SK-N-SH (cell line): Measurements from ENCODE around the gene ATP11C. TPM values are rescaled to one million over a fixed set of nuclear protein-coding genes. Genes with fewer than 3 reads are reported as not detected.

Experiments
- CTCF ChIA-PET: fragments of 300-600, 350-600 bp; formaldehyde crosslinking; extraction: SDS; loops from one replicate; lab custom pipeline; 2021; lab: Yijun Ruan, JAX
- POLR2A ChIA-PET: fragments of 350-600 bp; sonication (Branson Sonifier 250); formaldehyde crosslinking; extraction: SDS; loops from one replicate; lab custom pipeline; 2020; ENCODE audit warnings: antibody characterized with exemption, inconsistent platforms; lab: Yijun Ruan, JAX
- DNase-seq: peaks from one replicate; pipeline ENCODE4 v3.0.0; 2012
- H2AFZ ChIP-seq: fragments of 200-600 bp; sonication (generic); 2 replicates; pipeline ENCODE4 v1.8.1; 2016; ENCODE audit warnings: antibody characterized with exemption, mild to moderate bottlenecking, low read depth
- H3F3A ChIP-seq: fragments of 200-600 bp; sonication (generic); replicated peaks from 2 replicates; pipeline ENCODE3; 2016; ENCODE audit warnings: antibody characterized with exemption, mild to moderate bottlenecking; ENCODE audit not compliant: insufficient read depth
- H3K27ac ChIP-seq, 2 experiments: fragments of 200-500 bp in 1 of 2; fragments of 200-600 bp in 1 of 2; sonication (Bioruptor generic) in 1 of 2; sonication (generic), shearing (Covaris generic) in 1 of 2; 2 replicates each; pipeline versions ENCODE4 v1.5.1 to v1.6.1; 2014 to 2016; ENCODE audit warnings: low read depth in 2 of 2, inconsistent platforms in 1 of 2, low read length in 1 of 2, mild to moderate bottlenecking in 1 of 2, mixed read lengths in 1 of 2
- H3K27me3 ChIP-seq: fragments of 200-600 bp; sonication (generic), shearing (Covaris generic); 2 replicates; pipeline ENCODE4 v1.6.1; 2016; ENCODE audit warnings: mixed run types; ENCODE audit not compliant: insufficient read depth
- H3K36me3 ChIP-seq, 2 experiments: fragments of 200-500 bp in 1 of 2; fragments of 200-600 bp in 1 of 2; sonication (Bioruptor generic) in 1 of 2; sonication (generic) in 1 of 2; replicated peaks in 1 of 2; 2 replicates each; pipeline versions ENCODE3 to v1.5.1; 2014 to 2016; ENCODE audit warnings: low read length in 1 of 2, mild to moderate bottlenecking in 1 of 2; ENCODE audit not compliant: insufficient read depth in 2 of 2, control insufficient read depth in 1 of 2
- H3K4me1 ChIP-seq, 2 experiments: fragments of 200-500 bp in 1 of 2; fragments of 200-600 bp in 1 of 2; sonication (Bioruptor generic) in 1 of 2; sonication (generic), shearing (Covaris generic) in 1 of 2; 2 replicates each; pipeline versions ENCODE4 v1.5.1 to v1.6.1; 2014 to 2016; ENCODE audit warnings: low read depth in 1 of 2, low read length in 1 of 2, mixed run types in 1 of 2; ENCODE audit not compliant: insufficient read depth in 2 of 2, control insufficient read depth in 1 of 2
- H3K4me2 ChIP-seq: fragments of 200-600 bp; sonication (generic), shearing (Covaris generic); 2 replicates; pipeline ENCODE4 v1.6.1; 2017; ENCODE audit warnings: mixed run types
- H3K4me3 ChIP-seq, 2 experiments: fragments of 200-500 bp in 1 of 2; fragments of 200-600 bp in 1 of 2; sonication (Bioruptor generic) in 1 of 2; sonication (generic), shearing (Covaris generic) in 1 of 2; 2 replicates each; pipeline versions ENCODE4 v1.5.1 to v1.8.1; 2014 to 2016; ENCODE audit warnings: low read depth in 2 of 2, inconsistent platforms in 1 of 2, low read length in 1 of 2, mild to moderate bottlenecking in 1 of 2, mixed read lengths in 1 of 2, moderate library complexity in 1 of 2
- H3K79me2 ChIP-seq: fragments of 200-600 bp; sonication (generic); 2 replicates; pipeline ENCODE4 v1.8.1; 2017; ENCODE audit warnings: mild to moderate bottlenecking; ENCODE audit not compliant: insufficient read depth
- H3K9ac ChIP-seq: fragments of 200-600 bp; sonication (generic); 2 replicates; pipeline ENCODE4 v1.6.1; 2017; ENCODE audit warnings: mixed run types
- H3K9me2 ChIP-seq: fragments of 200-600 bp; sonication (generic); 2 replicates; pipeline ENCODE4 v1.6.1; 2017; ENCODE audit warnings: mixed run types
- H3K9me3 ChIP-seq: fragments of 200-600 bp; sonication (generic); 2 replicates; pipeline ENCODE4 v1.6.1; 2017; ENCODE audit warnings: mixed run types, mild to moderate bottlenecking, moderate library complexity
- H4K20me1 ChIP-seq: fragments of 200-600 bp; sonication (generic); 2 replicates; pipeline ENCODE4 v1.6.1; 2017; ENCODE audit warnings: mild to moderate bottlenecking, mixed run types; ENCODE audit not compliant: insufficient read depth
- ELF1 ChIP-seq: IDR thresholded peaks from 2 replicates; pipeline ENCODE4 v1.4.0; 2012
- EP300 ChIP-seq, 2 experiments: IDR thresholded peaks; 2 replicates each; pipeline versions ENCODE4 v1.4.0 to v1.6.1; 2012; ENCODE audit warnings: borderline replicate concordance in 1 of 2, low read depth in 1 of 2, low read length in 1 of 2
- FOSL2 ChIP-seq: IDR thresholded peaks from 2 replicates; pipeline ENCODE4 v1.4.0; 2012; ENCODE audit warnings: low read depth, mild to moderate bottlenecking, moderate library complexity, borderline replicate concordance
- FOXM1 ChIP-seq: IDR thresholded peaks from 2 replicates; pipeline ENCODE4 v1.4.0; 2012; ENCODE audit warnings: low read depth, mild to moderate bottlenecking
- GABPA ChIP-seq: IDR thresholded peaks from 2 replicates; pipeline ENCODE4 v1.4.0; 2012; ENCODE audit warnings: low read depth, mild to moderate bottlenecking
- IRF3 ChIP-seq: fragments of 150-350 bp; IDR thresholded peaks from 2 replicates; pipeline ENCODE4 v1.6.1; 2016; ENCODE audit warnings: mild to moderate bottlenecking, low read depth, low read length
- MAX ChIP-seq: IDR thresholded peaks from 2 replicates; pipeline ENCODE4 v1.4.0; 2012; ENCODE audit warnings: low read depth
- MXI1 ChIP-seq: IDR thresholded peaks from 2 replicates; pipeline ENCODE4 v1.6.1; 2012; ENCODE audit warnings: mild to moderate bottlenecking, low read depth, low read length, improper control_type of control experiment
- NFIC ChIP-seq: IDR thresholded peaks from 2 replicates; pipeline ENCODE4 v1.4.0; 2012; ENCODE audit warnings: borderline replicate concordance
- POLR2AphosphoS5 ChIP-seq: IDR thresholded peaks from 2 replicates; pipeline ENCODE4 v1.6.1; 2012; ENCODE audit warnings: low read depth, low read length
- RAD21 ChIP-seq: IDR thresholded peaks from 2 replicates; pipeline ENCODE4 v1.6.1; 2012; ENCODE audit warnings: mild to moderate bottlenecking, low read length
- RFX5 ChIP-seq: IDR thresholded peaks from 2 replicates; pipeline ENCODE4 v1.6.1; 2012; ENCODE audit warnings: mild to moderate bottlenecking, improper control_type of control experiment, low read length
- RXRA ChIP-seq: IDR thresholded peaks from 2 replicates; pipeline ENCODE4 v1.4.0; 2012; ENCODE audit warnings: low read depth, mild to moderate bottlenecking, borderline replicate concordance
- SIN3A ChIP-seq: IDR thresholded peaks from 2 replicates; pipeline ENCODE4 v1.6.1; 2012; ENCODE audit warnings: low read depth, mild to moderate bottlenecking, low read length, moderate library complexity, borderline replicate concordance
- TAF1 ChIP-seq: IDR thresholded peaks from 2 replicates; pipeline ENCODE4 v1.6.1; 2012; ENCODE audit warnings: low read depth, mild to moderate bottlenecking, low read length, moderate library complexity, borderline replicate concordance
- YY1 ChIP-seq: IDR thresholded peaks from 2 replicates; pipeline ENCODE4 v1.4.0; 2012; ENCODE audit warnings: low read depth, mild to moderate bottlenecking
- polyA plus RNA-seq, 3 experiments: library from polyadenylated mRNA; depleted of rRNA; stranded (reverse); fragments of >200 nt; gene quantifications; 2 replicates each; pipeline ENCODE4 v1.2.3, GENCODE V29; 2012
- TF ChIP-seq, protein P1 (sequence below): IDR thresholded peaks from 2 replicates; pipeline ENCODE4 v1.6.1; 2012; ENCODE audit warnings: mild to moderate bottlenecking, low read depth, low read length, moderate library complexity
- TF ChIP-seq, protein P2 (sequence below): IDR thresholded peaks from 2 replicates; pipeline ENCODE4; 2012

ATP11C gene
- polyA plus RNA-seq, 1 of the 3 experiments (the other 2 are of a cell fraction) = 18.5 TPM

DNA sequence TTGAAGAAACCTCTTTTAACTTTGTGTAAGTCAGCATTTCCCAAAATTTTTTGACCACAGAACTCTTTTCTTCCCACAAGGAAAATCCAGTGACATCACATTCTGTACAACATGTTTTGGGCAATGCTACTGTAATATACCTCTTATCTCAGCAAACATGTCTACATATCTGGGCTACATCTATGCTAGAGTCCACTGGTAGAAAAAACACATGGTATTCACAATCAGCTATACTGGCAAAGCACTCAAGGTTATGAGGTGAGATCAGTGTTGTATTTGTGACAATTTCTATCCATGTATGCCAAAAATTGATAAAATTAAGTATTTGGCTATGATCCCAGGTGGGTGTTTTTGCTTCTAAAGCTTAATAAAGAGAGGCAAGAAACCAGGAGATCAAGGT, 98.0 kb downstream of the ATP11C start:
- H3K27ac ChIP-seq = no peak overlapping the region
- peaks cover 72% of the 10 kb centered on the region for H3K79me2 ChIP-seq
- TF ChIP-seq MAX (no peak), RXRA (no peak), MXI1 (no peak), GABPA (no peak), EP300 (IDR thresholded peaks at IDR 0.05; ENCODE audit: borderline replicate concordance in 1 of 2, low read depth in 1 of 2, low read length in 1 of 2) (no peak), SIN3A (no peak), RAD21 (no peak), POLR2AphosphoS5 (no peak), TAF1 (no peak), NFIC (no peak), RFX5 (no peak), ELF1 (no peak), IRF3 (no peak), FOSL2 (no peak), FOXM1 (no peak), YY1 (no peak)
- TF ChIP-seq, protein P1, sequence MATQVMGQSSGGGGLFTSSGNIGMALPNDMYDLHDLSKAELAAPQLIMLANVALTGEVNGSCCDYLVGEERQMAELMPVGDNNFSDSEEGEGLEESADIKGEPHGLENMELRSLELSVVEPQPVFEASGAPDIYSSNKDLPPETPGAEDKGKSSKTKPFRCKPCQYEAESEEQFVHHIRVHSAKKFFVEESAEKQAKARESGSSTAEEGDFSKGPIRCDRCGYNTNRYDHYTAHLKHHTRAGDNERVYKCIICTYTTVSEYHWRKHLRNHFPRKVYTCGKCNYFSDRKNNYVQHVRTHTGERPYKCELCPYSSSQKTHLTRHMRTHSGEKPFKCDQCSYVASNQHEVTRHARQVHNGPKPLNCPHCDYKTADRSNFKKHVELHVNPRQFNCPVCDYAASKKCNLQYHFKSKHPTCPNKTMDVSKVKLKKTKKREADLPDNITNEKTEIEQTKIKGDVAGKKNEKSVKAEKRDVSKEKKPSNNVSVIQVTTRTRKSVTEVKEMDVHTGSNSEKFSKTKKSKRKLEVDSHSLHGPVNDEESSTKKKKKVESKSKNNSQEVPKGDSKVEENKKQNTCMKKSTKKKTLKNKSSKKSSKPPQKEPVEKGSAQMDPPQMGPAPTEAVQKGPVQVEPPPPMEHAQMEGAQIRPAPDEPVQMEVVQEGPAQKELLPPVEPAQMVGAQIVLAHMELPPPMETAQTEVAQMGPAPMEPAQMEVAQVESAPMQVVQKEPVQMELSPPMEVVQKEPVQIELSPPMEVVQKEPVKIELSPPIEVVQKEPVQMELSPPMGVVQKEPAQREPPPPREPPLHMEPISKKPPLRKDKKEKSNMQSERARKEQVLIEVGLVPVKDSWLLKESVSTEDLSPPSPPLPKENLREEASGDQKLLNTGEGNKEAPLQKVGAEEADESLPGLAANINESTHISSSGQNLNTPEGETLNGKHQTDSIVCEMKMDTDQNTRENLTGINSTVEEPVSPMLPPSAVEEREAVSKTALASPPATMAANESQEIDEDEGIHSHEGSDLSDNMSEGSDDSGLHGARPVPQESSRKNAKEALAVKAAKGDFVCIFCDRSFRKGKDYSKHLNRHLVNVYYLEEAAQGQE = no peak
- TF ChIP-seq, protein P2, sequence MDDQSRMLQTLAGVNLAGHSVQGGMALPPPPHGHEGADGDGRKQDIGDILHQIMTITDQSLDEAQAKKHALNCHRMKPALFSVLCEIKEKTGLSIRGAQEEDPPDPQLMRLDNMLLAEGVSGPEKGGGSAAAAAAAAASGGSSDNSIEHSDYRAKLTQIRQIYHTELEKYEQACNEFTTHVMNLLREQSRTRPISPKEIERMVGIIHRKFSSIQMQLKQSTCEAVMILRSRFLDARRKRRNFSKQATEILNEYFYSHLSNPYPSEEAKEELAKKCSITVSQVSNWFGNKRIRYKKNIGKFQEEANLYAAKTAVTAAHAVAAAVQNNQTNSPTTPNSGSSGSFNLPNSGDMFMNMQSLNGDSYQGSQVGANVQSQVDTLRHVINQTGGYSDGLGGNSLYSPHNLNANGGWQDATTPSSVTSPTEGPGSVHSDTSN = no peak
- H3K27me3 ChIP-seq = no peaks in the 10 kb centered on the region
- peaks cover 2 to 26% of the 10 kb centered on the region in 2 experiments; a peak in 3 of 4 replicates for H3K4me1 ChIP-seq
- H3K9me2 ChIP-seq = no peaks in the 10 kb centered on the region
- H3K9me3 ChIP-seq = 0 out of 2 replicates have a peak, but pooled peaks cover 3% of the 10 kb centered on the region
- H3K4me3 ChIP-seq = no peak overlapping the region
- no peak overlapping the region for H2AFZ ChIP-seq
- H3F3A ChIP-seq = peaks cover 4% of the 10 kb centered on the region
- H3K36me3 ChIP-seq = no peaks in the 10 kb centered on the region
- POLR2A ChIA-PET = no interaction called here
- DNase-seq = no peak
- no peak overlapping the region for H3K9ac ChIP-seq
- CTCF ChIA-PET = no interaction called here
- H3K4me2 ChIP-seq = no peak overlapping the region
- H4K20me1 ChIP-seq = no peaks in the 10 kb centered on the region
